Measurements from ENCODE around the gene ARHGAP9.
A peak's percentile ranks its signal among the peaks of the same experiment; 100 is the strongest.
"Not testable (repeated sequence)": the region's sequence is repeated elsewhere in the genome, so short reads cannot be mapped to it uniquely, and the experiment has no call there.

The ARHGAP9 gene

DNA sequence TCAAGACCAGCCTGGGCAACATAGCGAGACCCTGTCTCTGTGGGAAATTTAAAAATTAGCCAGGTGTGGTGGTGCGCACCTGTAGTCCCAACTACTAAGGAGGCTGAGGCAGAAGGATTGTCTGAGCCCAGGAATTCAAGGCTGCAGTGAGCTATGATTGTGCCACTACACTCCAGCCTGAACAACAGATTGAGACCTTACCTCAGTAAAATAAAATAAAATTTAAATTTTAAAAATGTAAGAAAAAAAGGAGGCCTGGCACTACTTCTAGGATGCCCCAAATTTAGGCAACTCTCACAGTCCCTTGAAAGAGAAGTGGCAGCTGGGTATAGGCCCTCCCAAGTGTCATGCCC is 25.5 kb downstream of the ARHGAP9 start:
- Histone ChIP-seq H3K27me3 (ENCODE audit: control insufficient read depth, insufficient read depth, low read length) (no peaks in the 10 kb centered on the region), H3K9ac (ENCODE audit: low read length) (no peak overlapping the region), H3K9me3 (ENCODE audit: control insufficient read depth, insufficient read depth, low read depth, low read length) (no peaks in the 10 kb centered on the region), H3K36me3 (ENCODE audit: control insufficient read depth, insufficient read depth, low read length) (no peaks in the 10 kb centered on the region), H3K27ac (ENCODE audit: low read depth, low read length) (0 out of 2 replicates have a peak overlapping the region, but pooled peaks have one; percentile 92), H3K4me1 (ENCODE audit: control insufficient read depth, insufficient read depth, low read length) (peaks cover 49% of the 10 kb centered on the region), H3K4me3 (ENCODE audit: low read depth, low read length) (no peak overlapping the region)

DNA sequence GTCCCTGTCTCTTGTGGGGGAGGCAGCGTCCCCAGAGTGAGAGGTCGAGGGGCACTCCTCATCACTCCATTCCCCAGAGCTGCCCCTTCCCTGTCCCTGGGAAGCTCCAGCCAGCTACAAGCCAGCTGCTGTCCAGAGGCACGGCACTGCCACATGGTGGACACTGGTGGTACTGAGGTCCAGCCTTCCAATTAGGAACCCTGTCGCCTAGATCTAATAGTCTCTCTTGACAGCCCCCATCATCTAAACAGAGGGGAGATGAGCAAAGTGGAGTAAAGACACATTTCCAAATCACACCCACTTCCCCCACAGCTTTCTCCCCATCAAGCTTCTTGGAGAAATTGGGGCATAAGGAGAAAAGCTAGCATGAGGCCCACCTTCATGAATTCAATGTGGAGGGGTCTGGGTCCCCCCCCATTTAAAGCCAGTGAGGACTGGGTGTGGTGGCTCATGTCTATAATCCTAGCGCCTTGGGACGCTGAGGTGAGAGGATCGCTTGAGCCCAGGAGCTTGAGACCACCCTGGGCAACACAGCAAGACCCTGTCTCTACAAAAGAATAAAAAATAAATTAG is 26.6 kb downstream of the ARHGAP9 start:
- Histone ChIP-seq H3K4me1 (ENCODE audit: control insufficient read depth, insufficient read depth, low read length) (peaks cover 42% of the 10 kb centered on the region), H3K27ac (ENCODE audit: low read depth, low read length) (no peak overlapping the region)

DNA sequence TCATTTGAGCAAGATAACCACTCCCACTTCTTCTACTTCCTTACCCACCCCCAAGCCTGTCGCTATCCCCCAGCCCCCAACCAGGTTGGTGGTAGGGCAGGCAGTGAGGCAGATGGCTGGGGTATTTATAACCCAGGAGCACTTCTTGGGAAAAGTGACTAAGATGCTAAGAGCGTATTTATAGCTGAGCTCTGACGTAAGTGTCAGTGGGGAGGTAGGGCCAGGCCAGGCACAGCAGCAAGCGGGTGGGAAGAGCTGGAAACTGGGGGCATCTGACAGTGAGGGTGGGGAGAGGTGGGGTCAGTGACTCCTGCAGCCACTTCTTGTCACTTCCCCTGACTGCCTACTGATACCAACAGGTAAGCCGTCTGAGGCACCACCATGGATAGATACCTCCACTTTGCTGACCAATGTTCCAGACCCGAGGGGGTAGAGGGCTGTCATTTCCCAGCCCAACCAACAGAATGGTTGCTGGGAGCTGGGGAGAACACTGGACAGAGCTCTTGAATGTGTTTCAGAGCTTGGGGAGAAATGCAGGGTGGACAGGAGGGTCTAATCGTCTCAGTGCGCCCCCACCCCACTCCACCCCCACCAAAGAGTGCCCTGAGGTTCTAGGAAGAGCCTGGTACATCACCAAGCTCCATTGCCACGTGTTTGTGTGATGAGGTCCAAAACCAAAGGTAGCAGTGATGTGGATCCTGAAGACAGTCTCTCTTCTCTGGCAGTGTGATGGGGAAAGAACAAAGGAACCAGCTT is 27.3 kb downstream of the ARHGAP9 start:
- H3K27ac ChIP-seq (ENCODE audit: low read depth, low read length), result no peak overlapping the region
- no peaks in the 10 kb centered on the region for H3K9me3 ChIP-seq (ENCODE audit: control insufficient read depth, insufficient read depth, low read depth, low read length)
- H3K4me1 ChIP-seq (ENCODE audit: control insufficient read depth, insufficient read depth, low read length), result peaks cover 42% of the 10 kb centered on the region
- H3K27me3 ChIP-seq (ENCODE audit: control insufficient read depth, insufficient read depth, low read length), result no peaks in the 10 kb centered on the region
- H3K36me3 ChIP-seq (ENCODE audit: control insufficient read depth, insufficient read depth, low read length), result no peaks in the 10 kb centered on the region
- no peak overlapping the region for H3K4me3 ChIP-seq (ENCODE audit: low read depth, low read length)
- peak overlapping the region; percentile 16 for H3K9ac ChIP-seq (ENCODE audit: low read length)

More for the DNA sequence above, 26.6 kb downstream of the ARHGAP9 start:
- Histone ChIP-seq H3K4me3 (ENCODE audit: low read depth, low read length) (no peak overlapping the region), H3K27me3 (ENCODE audit: control insufficient read depth, insufficient read depth, low read length) (no peaks in the 10 kb centered on the region), H3K9ac (ENCODE audit: low read length) (no peak overlapping the region), H3K9me3 (ENCODE audit: control insufficient read depth, insufficient read depth, low read depth, low read length) (no peaks in the 10 kb centered on the region), H3K36me3 (ENCODE audit: control insufficient read depth, insufficient read depth, low read length) (no peaks in the 10 kb centered on the region)

DNA sequence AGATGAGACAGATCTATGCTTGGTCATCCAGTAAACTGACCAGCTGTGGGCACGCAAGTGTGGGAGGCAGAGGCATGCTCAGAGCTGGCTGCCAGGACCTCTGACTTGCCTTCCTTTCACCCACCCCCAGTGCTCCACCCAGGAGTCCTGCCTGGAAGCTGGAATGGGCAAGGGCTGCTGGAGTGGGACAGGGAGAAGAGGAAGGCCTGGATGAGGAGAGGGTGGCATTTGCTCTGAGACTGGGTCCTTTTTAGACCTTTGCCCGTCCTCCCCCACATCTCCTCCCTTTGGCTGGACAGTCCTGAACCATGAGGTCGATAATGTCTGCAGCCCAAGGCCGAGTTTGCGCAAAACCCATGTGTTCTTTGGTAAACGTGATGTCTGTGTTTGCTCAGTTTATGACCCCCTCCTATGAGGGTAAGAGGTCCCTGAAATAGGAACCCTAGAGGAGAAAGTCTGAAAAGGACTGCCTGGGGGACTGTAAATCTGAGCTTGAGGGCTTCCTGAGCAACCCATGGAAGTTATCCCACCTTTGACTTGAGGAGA is 28.4 kb downstream of the ARHGAP9 start:
- Histone ChIP-seq H3K9ac (ENCODE audit: low read length) (no peak overlapping the region), H3K27ac (ENCODE audit: low read depth, low read length) (no peak overlapping the region), H3K9me3 (ENCODE audit: control insufficient read depth, insufficient read depth, low read depth, low read length) (no peaks in the 10 kb centered on the region), H3K4me3 (ENCODE audit: low read depth, low read length) (no peak overlapping the region), H3K27me3 (ENCODE audit: control insufficient read depth, insufficient read depth, low read length) (no peaks in the 10 kb centered on the region), H3K36me3 (ENCODE audit: control insufficient read depth, insufficient read depth, low read length) (no peaks in the 10 kb centered on the region), H3K4me1 (ENCODE audit: control insufficient read depth, insufficient read depth, low read length) (peaks cover 36% of the 10 kb centered on the region)

DNA sequence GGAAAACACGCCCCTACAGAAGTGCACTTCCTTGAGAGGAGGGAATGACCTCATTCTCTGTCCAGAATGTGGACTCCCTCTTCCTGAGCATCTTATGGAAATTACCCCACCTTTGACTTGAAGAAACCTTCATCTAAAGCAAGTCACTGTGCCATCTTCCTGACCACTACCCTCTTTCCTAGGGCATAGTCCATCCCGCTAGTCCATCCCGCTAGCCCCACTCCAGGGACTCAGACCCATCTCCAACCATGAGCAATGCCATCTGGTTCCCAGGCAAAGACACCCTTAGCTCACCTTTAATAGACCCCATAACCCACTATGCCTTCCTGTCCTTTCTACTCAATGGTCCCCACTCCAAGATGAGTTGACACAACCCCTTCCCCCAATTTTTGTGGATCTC is 29.6 kb downstream of the ARHGAP9 start:
- Histone ChIP-seq H3K9ac (ENCODE audit: low read length) (no peak overlapping the region), H3K4me1 (ENCODE audit: control insufficient read depth, insufficient read depth, low read length) (peaks cover 24% of the 10 kb centered on the region), H3K27ac (ENCODE audit: low read depth, low read length) (no peak overlapping the region), H3K9me3 (ENCODE audit: control insufficient read depth, insufficient read depth, low read depth, low read length) (no peaks in the 10 kb centered on the region), H3K4me3 (ENCODE audit: low read depth, low read length) (no peak overlapping the region), H3K36me3 (ENCODE audit: control insufficient read depth, insufficient read depth, low read length) (no peaks in the 10 kb centered on the region), H3K27me3 (ENCODE audit: control insufficient read depth, insufficient read depth, low read length) (no peaks in the 10 kb centered on the region)

DNA sequence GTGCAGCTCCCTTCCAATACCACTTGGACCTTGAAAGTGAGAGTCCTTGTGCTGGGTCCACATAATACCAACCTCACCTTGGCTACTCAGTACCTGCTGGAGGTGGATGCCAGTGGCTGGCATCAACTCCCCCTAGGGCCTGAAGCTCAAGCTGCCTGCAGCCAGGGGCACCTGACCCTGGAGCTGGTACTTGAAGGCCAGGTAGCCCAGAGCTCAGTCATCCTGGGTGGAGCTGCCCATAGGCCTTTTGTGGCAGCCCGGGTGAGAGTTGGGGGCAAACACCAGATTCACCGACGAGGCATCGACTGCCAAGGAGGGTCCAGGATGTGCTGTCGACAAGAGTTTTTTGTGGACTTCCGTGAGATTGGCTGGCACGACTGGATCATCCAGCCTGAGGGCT is 30.3 kb downstream of the ARHGAP9 start:
- H3K4me3 ChIP-seq (ENCODE audit: low read depth, low read length), result no peak overlapping the region
- no peaks in the 10 kb centered on the region for H3K27me3 ChIP-seq (ENCODE audit: control insufficient read depth, insufficient read depth, low read length)
- no peaks in the 10 kb centered on the region for H3K36me3 ChIP-seq (ENCODE audit: control insufficient read depth, insufficient read depth, low read length)
- H3K9ac ChIP-seq (ENCODE audit: low read length), result no peak overlapping the region
- no peaks in the 10 kb centered on the region for H3K9me3 ChIP-seq (ENCODE audit: control insufficient read depth, insufficient read depth, low read depth, low read length)
- peaks cover 18% of the 10 kb centered on the region for H3K4me1 ChIP-seq (ENCODE audit: control insufficient read depth, insufficient read depth, low read length)
- no peak overlapping the region for H3K27ac ChIP-seq (ENCODE audit: low read depth, low read length)

DNA sequence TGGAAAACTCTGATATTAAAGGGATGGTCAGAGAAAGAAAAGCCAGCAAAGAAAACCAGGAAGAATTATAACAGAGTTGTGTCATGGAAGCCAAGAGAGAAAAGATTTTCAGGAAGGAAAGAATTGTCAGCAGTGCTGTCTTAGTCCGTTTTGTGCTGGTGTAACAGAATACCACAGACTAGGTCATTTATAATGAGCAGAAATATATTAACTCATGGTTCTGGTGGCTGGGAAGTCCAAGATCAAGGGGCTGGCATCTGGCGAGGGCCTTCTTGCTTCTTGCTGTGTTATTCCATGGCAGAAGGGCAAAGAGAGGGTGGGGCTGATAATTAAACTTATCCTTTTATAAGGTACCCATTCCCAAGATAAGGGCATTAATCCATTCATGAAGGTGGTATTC is 31.0 kb downstream of the ARHGAP9 start:
- H3K27me3 ChIP-seq (ENCODE audit: control insufficient read depth, insufficient read depth, low read length), result no peaks in the 10 kb centered on the region
- no peak overlapping the region for H3K4me3 ChIP-seq (ENCODE audit: low read depth, low read length)
- H3K4me1 ChIP-seq (ENCODE audit: control insufficient read depth, insufficient read depth, low read length), result peaks cover 16% of the 10 kb centered on the region
- no peaks in the 10 kb centered on the region for H3K36me3 ChIP-seq (ENCODE audit: control insufficient read depth, insufficient read depth, low read length)
- H3K9ac ChIP-seq (ENCODE audit: low read length), result no peak overlapping the region
- H3K9me3 ChIP-seq (ENCODE audit: control insufficient read depth, insufficient read depth, low read depth, low read length), result no peaks in the 10 kb centered on the region
- H3K27ac ChIP-seq (ENCODE audit: low read depth, low read length), result no peak overlapping the region

DNA sequence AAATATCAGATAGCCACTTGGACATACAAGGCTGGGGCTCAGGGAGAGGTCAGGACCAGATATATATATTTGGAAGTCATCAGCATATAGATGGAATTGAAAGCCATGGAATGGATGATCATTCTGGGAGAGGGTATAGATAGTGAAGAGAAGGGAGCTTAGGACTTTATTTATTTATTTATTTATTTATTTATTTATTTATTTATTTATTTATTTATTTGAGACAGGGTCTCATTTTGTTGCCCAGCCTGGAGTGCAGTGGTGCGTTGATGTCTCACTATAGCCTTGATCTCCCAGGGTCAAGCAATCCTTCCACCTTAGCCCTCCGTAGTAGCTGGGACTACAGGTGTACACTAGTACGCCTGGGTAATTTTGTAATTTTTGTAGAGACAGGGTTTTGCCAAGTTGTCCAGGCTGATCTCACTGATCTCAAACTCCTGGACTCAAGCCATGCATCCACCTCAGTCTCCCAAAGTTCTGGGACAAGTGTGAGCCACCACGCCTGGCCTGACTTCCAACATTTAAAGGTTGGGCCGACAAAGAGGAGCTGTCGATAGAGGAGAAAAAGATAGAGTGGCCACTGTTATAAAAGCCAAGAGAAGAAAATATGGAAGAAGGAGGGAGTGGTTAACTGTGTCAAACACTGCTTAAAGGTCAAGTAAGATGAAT is 33.2 kb downstream of the ARHGAP9 start:
- Histone ChIP-seq H3K27ac (ENCODE audit: low read depth, low read length) (no peak overlapping the region), H3K27me3 (ENCODE audit: control insufficient read depth, insufficient read depth, low read length) (no peaks in the 10 kb centered on the region), H3K36me3 (ENCODE audit: control insufficient read depth, insufficient read depth, low read length) (no peaks in the 10 kb centered on the region), H3K9ac (ENCODE audit: low read length) (no peak overlapping the region), H3K4me1 (ENCODE audit: control insufficient read depth, insufficient read depth, low read length) (peaks cover 2% of the 10 kb centered on the region; the same call in 1 of the 2 replicates), H3K4me3 (ENCODE audit: low read depth, low read length) (no peak overlapping the region), H3K9me3 (ENCODE audit: control insufficient read depth, insufficient read depth, low read depth, low read length) (peaks cover 4% of the 10 kb centered on the region)

DNA sequence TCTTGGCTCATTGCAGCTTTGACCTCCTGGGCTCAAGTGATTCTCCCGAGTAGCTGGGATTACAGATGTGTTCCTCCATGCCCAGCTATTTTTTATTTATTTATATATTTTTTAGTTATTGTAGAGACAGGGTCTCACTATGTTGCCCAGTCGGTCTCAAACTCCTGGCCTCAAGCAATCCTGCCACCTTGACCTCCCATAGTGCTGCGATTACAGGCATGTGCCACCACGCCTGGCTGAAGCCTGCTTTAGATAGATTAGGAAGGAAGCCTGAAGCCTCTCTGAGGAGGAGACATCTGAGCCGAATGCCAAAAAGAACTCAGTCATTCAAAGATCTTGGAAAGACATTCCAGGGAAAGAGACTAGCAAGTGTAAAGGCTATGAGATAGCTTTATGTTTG is 34.9 kb downstream of the ARHGAP9 start:
- no peaks in the 10 kb centered on the region for H3K4me1 ChIP-seq (ENCODE audit: control insufficient read depth, insufficient read depth, low read length)
- no peak overlapping the region for H3K4me3 ChIP-seq (ENCODE audit: low read depth, low read length)
- peaks cover 11% of the 10 kb centered on the region for H3K9me3 ChIP-seq (ENCODE audit: control insufficient read depth, insufficient read depth, low read depth, low read length)
- no peak overlapping the region for H3K9ac ChIP-seq (ENCODE audit: low read length)
- H3K27ac ChIP-seq (ENCODE audit: low read depth, low read length), result no peak overlapping the region
- no peaks in the 10 kb centered on the region for H3K27me3 ChIP-seq (ENCODE audit: control insufficient read depth, insufficient read depth, low read length)
- H3K36me3 ChIP-seq (ENCODE audit: control insufficient read depth, insufficient read depth, low read length), result no peaks in the 10 kb centered on the region

DNA sequence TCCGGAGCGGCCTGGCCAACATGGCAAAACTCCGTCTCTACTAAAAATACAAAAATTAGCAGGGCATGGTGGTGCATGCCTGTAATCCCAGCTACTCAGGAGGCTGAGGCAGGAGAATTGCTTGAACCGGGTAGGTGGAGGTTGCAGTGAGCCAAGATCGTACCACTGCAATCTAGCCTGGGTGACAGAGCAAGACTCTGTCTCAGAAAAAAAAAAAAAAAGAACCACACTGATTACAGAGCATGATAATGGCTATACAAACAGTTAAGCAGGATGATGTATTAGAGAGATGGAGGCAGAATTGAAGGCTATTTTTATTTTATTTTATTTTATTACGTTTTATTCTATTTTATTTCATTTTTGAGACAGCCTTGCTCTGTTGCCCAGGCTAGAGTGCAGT is 35.3 kb downstream of the ARHGAP9 start:
- not testable (repeated sequence) for H3K27me3 ChIP-seq (ENCODE audit: control insufficient read depth, insufficient read depth, low read length); H3K27ac ChIP-seq (ENCODE audit: low read depth, low read length); H3K4me1 ChIP-seq (ENCODE audit: control insufficient read depth, insufficient read depth, low read length); H3K4me3 ChIP-seq (ENCODE audit: low read depth, low read length); H3K36me3 ChIP-seq (ENCODE audit: control insufficient read depth, insufficient read depth, low read length); H3K9ac ChIP-seq (ENCODE audit: low read length)
- peaks cover 11% of the 10 kb centered on the region for H3K9me3 ChIP-seq (ENCODE audit: control insufficient read depth, insufficient read depth, low read depth, low read length)

DNA sequence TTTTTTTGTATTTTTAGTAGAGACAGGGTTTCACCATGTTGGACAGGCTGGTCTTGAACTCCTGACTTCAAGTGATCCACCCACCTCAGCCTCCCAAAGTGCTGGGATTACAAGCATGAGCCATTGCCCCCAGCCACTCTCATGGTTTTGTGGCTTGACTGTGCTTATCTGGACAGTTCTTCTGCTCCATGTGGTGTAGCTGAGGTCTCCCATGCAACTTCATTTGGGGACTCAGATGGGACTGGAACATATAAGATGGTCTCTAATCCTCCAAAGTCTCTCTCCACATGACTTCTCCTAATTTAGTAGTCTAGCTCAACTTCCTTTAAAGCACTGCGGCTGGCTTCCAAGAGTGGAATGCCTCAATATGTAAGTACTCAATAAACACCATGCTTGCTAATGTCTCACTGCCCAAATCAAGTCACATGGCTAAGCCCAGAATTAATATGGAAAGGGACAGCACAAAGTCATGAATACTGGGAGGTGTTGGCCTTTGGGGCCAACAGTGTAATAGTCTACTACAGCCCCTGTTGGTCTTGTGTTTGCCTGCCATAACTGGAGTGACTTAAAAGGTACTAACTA is 37.7 kb downstream of the ARHGAP9 start:
- Histone ChIP-seq H3K27ac (ENCODE audit: low read depth, low read length) (no peak overlapping the region), H3K4me1 (ENCODE audit: control insufficient read depth, insufficient read depth, low read length) (no peaks in the 10 kb centered on the region), H3K9me3 (ENCODE audit: control insufficient read depth, insufficient read depth, low read depth, low read length) (peaks cover 11% of the 10 kb centered on the region), H3K4me3 (ENCODE audit: low read depth, low read length) (no peak overlapping the region), H3K36me3 (ENCODE audit: control insufficient read depth, insufficient read depth, low read length) (no peaks in the 10 kb centered on the region), H3K9ac (ENCODE audit: low read length) (no peak overlapping the region), H3K27me3 (ENCODE audit: control insufficient read depth, insufficient read depth, low read length) (no peaks in the 10 kb centered on the region)

Measured in HUES6 (cell line).